Kidney (tissue), 14 donors: ENCODE measurements around the gene PNRC2. TPM values are rescaled to one million over a fixed set of nuclear protein-coding genes. Genes with fewer than 3 reads are reported as not detected.

Experiments
- DNase-seq, 5 donors: peaks; one replicate each; pipeline ENCODE4 v3.0.0-alpha.2; 2013 to 2020
- FAIRE-seq: peaks from 2 replicates; lab custom pipeline; 2012; peaks lifted over from hg19 to GRCh38; lab: Jason Lieb, UNC
- H3K27ac ChIP-seq, 2 donors: one replicate each; pipeline ENCODE4 v1.7.0; 2013; ENCODE audit warnings: low read depth in 2 of 2, low read length in 2 of 2, inconsistent platforms in 1 of 2
- H3K27me3 ChIP-seq: one replicate; pipeline ENCODE4 v1.7.1; 2013; ENCODE audit warnings: low read length, inconsistent platforms; ENCODE audit not compliant: control insufficient read depth, insufficient read depth
- H3K36me3 ChIP-seq, 3 donors: one replicate each; pipeline versions ENCODE4 v1.7.0 to v1.7.1; 2013; ENCODE audit warnings: low read length in 3 of 3, control low read depth in 1 of 3, inconsistent platforms in 1 of 3; ENCODE audit not compliant: insufficient read depth in 3 of 3, control insufficient read depth in 2 of 3
- H3K4me1 ChIP-seq, 3 donors: one replicate each; pipeline versions ENCODE4 v1.7.0 to v1.7.1; 2013; ENCODE audit warnings: low read length in 3 of 3, inconsistent platforms in 1 of 3, low read depth in 1 of 3; ENCODE audit not compliant: control insufficient read depth in 2 of 3, insufficient read depth in 2 of 3
- H3K4me3 ChIP-seq, 3 donors: one replicate each; pipeline versions ENCODE4 v1.7.0 to v1.8.1; 2013; ENCODE audit warnings: low read length in 3 of 3, control low read depth in 1 of 3, inconsistent platforms in 1 of 3
- H3K9ac ChIP-seq, 3 donors: one replicate each; pipeline versions ENCODE4 v1.7.0 to v1.7.1; 2013; ENCODE audit warnings: low read length in 3 of 3, control low read depth in 1 of 3, inconsistent platforms in 1 of 3
- H3K9me3 ChIP-seq, 3 donors: one replicate each; pipeline versions ENCODE4 v1.7.0 to v1.7.1; 2013; ENCODE audit warnings: low read length in 3 of 3, control low read depth in 1 of 3, inconsistent platforms in 1 of 3; ENCODE audit not compliant: control insufficient read depth in 2 of 3, insufficient read depth in 1 of 3
- intact Hi-C: fragments of 100-400 bp; cut with DNase I; formaldehyde crosslinking; loops from one replicate; pipeline ENCODE4 v1.11.1; 2022
- polyA plus RNA-seq: library from polyadenylated mRNA; stranded (reverse); fragments of 350-450 nt; fragmentation: Illumina TruSeq; extraction: RNeasy Lipid Tissue Mini Kit (QIAGEN cat#74804); gene quantifications from one replicate; pipeline ENCODE4 v1.2.3, GENCODE V29; 2014; ENCODE audit warnings: low read depth, low replicate concordance; ENCODE audit not compliant: insufficient read depth
- total RNA-seq: library from RNA; stranded (reverse); fragmentation: NEBNext Ultra II Directional; extraction: Animal tissue kit (Norgen Biotek cat#: 25700); gene quantifications from one replicate; pipeline ENCODE4 v1.2.1, GENCODE V29; 2021
- TF ChIP-seq, protein P1 (sequence below): IDR thresholded peaks from 3 replicates; pipeline ENCODE4 v1.5.1; 2012; ENCODE audit warnings: mild to moderate bottlenecking, moderate library complexity, borderline replicate concordance; ENCODE audit not compliant: insufficient read depth; ENCODE audit errors: extremely low read depth
- donor health status: control.
- donor health status: control.
- donor health status: control.
- donor health status: control.
- donor health status: control.
- donor health status: DM: yes; HTN: yes; CAD: no.
- donor health status: Normal renal cell carcinoma (clear cell type).

The PNRC2 gene
- total and polyA plus RNA-seq, 2 donors from 2014 or later = 86.3 to 107 TPM

DNA sequence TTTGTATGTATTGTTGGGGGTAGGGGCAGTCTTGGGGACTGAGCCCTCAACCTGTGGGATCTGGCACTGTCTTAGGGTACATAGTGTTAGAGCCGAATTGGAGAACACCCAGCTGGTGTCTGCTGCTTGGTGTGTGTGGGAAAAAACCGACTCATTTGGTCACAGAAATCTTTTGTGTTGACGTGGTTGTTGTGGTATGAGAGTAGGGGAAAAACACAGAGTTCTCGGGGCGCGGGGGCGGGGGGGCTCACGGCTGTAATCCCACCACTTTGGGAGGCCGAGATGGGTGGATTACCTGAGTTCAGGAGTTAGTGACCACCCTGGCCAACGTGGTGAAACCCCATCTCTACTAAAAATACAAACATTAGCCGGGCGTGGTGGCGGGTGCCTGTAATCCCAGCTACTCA, 35.8 kb downstream of the PNRC2 start:
- TF ChIP-seq, protein P1, sequence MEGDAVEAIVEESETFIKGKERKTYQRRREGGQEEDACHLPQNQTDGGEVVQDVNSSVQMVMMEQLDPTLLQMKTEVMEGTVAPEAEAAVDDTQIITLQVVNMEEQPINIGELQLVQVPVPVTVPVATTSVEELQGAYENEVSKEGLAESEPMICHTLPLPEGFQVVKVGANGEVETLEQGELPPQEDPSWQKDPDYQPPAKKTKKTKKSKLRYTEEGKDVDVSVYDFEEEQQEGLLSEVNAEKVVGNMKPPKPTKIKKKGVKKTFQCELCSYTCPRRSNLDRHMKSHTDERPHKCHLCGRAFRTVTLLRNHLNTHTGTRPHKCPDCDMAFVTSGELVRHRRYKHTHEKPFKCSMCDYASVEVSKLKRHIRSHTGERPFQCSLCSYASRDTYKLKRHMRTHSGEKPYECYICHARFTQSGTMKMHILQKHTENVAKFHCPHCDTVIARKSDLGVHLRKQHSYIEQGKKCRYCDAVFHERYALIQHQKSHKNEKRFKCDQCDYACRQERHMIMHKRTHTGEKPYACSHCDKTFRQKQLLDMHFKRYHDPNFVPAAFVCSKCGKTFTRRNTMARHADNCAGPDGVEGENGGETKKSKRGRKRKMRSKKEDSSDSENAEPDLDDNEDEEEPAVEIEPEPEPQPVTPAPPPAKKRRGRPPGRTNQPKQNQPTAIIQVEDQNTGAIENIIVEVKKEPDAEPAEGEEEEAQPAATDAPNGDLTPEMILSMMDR = no peak
- Histone ChIP-seq H3K9ac (no peak overlapping the region), H3K9me3 (no peaks in the 10 kb centered on the region), H3K27ac (no peak overlapping the region), H3K4me3 (no peak overlapping the region), H3K36me3 (no peaks in the 10 kb centered on the region), H3K27me3 (no peaks in the 10 kb centered on the region), H3K4me1 (no peaks in the 10 kb centered on the region)
- FAIRE-seq = no peak
- DNase-seq = no peak
- intact Hi-C loops = no loop called here

DNA sequence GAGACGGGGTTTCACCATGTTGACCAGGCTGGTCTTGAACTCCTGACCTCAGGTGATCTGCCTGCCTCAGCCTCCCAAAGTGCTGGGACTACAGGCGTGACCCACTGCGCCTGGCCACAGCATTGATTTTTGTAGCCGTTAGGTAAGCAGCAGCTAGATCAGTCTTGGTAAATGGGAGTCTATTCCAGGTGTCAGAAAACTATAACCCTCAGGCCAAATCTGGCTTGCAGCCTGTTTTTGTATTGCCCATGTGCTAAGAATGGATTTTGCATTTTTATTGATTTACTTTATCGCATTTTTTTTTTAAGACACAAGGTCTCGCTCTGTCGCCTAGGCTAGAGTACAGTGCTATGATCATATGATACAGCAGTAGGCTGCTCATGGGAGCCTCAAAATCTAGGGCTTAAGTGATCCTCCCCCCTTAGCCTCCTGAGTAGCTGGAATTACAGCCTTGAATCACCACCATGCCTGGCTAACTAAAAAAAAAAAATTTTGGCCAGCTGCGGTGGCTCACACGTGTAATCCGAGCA, 37.1 kb downstream of the PNRC2 start:
- intact Hi-C loops = no loop called here
- no peak for FAIRE-seq

DNA sequence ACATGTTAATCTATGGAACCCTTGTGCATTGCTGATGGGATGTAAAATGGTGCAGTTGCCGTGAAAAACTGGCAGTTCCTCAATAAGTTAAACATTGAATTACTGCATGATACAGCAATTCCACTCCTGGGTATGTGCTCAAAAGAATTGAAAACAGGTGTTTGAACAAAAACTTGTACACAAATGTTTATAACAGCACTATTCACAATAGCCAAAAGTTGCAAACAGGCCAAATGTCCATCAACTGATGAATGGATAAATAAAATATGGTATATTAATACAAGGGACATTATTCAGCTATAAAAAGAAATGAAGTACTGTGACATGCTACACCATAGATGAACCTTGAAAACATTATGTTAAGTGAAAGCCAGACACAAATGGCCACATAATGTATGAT, 38.2 kb downstream of the PNRC2 start:
- DNase-seq (no peak), FAIRE-seq (no peak)
- Histone ChIP-seq H3K27ac (no peak overlapping the region), H3K36me3 (no peaks in the 10 kb centered on the region), H3K4me1 (no peaks in the 10 kb centered on the region), H3K9me3 (no peaks in the 10 kb centered on the region), H3K4me3 (no peak overlapping the region), H3K9ac (no peak overlapping the region), H3K27me3 (no peaks in the 10 kb centered on the region)
- intact Hi-C loops = no loop called here
- TF ChIP-seq, protein P1 = no peak

More for the DNA sequence above, 37.1 kb downstream of the PNRC2 start:
- H3K27ac ChIP-seq = no peak overlapping the region
- H3K9me3 ChIP-seq = no peaks in the 10 kb centered on the region
- no peak overlapping the region for H3K9ac ChIP-seq
- H3K4me1 ChIP-seq = no peaks in the 10 kb centered on the region
- DNase-seq = no peak
- H3K27me3 ChIP-seq = no peaks in the 10 kb centered on the region
- no peaks in the 10 kb centered on the region for H3K36me3 ChIP-seq
- no peak overlapping the region for H3K4me3 ChIP-seq
- TF ChIP-seq, protein P1 = no peak

DNA sequence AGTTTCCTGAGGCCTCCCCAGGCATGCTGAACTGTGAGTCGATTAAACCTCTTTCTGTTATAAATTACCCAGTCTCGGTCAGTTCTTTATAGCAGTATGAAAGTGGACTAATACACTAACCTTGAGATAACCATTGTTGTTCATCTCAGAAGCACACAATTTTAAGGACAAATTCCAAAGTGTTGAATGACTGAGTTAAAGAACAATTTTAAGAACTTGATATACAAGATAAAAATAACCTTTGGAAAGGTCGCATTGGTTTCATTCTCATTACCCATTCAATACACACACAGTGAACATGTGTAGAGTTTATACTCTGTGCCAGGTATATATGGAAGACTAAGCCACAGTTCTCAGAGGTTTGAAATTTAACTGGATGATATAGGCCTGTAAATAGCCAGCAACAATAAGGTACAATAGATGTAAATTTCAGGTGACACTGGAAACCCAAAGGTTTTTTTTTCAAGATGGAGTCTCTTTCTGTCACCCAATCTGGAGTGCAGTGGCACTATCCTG, 39.6 kb downstream of the PNRC2 start:
- TF ChIP-seq, protein P1 = no peak
- Histone ChIP-seq H3K9me3 (no peaks in the 10 kb centered on the region), H3K27me3 (no peaks in the 10 kb centered on the region), H3K36me3 (no peaks in the 10 kb centered on the region), H3K27ac (no peak overlapping the region), H3K4me1 (no peaks in the 10 kb centered on the region), H3K9ac (no peak overlapping the region), H3K4me3 (no peak overlapping the region)
- intact Hi-C loops = no loop called here
- FAIRE-seq = no peak
- no peak for DNase-seq
